GM21526 (cell line): ENCODE data around the gene MAG.

Experiments
- ATAC-seq: cut with Tn5 transposase; IDR thresholded peaks from one replicate; pipeline ENCODE4 v1.9.1; 2021; ENCODE audit warnings: moderate library complexity; ENCODE audit not compliant: unreplicated experiment, low FRiP score

The MAG gene

GRCh38 chr19:35291916-35292315 lies at the start of gene MAG:
TSS of gene MAG (plus strand) at chr19:35292161. CDS start at chr19:35295409, 3,248 bp downstream.
- ATAC-seq: no peak

DNA sequence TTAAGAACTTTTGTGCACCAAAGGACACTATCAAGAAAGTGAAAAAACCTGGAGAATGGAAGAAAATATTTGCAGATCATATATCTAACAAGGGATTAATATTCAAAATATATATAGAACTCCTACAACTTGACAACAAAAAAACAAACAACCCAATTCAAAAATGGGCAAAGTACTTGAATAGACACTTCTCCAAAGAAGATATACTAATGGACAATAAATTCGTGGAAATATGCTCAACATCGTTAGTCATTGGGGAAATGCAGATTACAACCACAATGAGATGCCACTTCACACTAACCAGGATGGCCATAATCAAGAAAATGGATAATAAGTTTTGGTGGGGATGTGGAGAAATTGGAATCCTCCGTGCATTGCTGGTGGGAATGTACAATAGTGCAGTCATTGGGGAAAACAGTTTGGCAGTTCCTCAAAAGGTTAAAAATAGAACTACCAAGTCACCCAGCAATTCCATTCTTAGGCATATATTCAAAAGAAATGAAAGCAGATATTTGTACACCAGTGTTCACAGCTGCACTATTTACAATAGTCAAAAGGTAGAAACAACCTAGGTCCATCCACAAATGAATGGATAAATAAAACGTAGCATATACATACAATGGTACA lies 45.4 kb upstream of the MAG start:
- ATAC-seq: no peak

- ATAC-seq: no peak
Observed at GRCh38 chr19:35247526-35248309, 44.2 kb upstream of the MAG start.

- peak; percentile 76 for ATAC-seq
Observed at GRCh38 chr19:35248310-35249145, 43.4 kb upstream of the MAG start, which contains the start of gene LSR. TSS of gene LSR (plus strand) at chr19:35249002. CDS start at chr19:35249023, 21 bp downstream.

GRCh38 chr19:35249146-35249847 lies 42.7 kb upstream of the MAG start:
- no peak for ATAC-seq

DNA sequence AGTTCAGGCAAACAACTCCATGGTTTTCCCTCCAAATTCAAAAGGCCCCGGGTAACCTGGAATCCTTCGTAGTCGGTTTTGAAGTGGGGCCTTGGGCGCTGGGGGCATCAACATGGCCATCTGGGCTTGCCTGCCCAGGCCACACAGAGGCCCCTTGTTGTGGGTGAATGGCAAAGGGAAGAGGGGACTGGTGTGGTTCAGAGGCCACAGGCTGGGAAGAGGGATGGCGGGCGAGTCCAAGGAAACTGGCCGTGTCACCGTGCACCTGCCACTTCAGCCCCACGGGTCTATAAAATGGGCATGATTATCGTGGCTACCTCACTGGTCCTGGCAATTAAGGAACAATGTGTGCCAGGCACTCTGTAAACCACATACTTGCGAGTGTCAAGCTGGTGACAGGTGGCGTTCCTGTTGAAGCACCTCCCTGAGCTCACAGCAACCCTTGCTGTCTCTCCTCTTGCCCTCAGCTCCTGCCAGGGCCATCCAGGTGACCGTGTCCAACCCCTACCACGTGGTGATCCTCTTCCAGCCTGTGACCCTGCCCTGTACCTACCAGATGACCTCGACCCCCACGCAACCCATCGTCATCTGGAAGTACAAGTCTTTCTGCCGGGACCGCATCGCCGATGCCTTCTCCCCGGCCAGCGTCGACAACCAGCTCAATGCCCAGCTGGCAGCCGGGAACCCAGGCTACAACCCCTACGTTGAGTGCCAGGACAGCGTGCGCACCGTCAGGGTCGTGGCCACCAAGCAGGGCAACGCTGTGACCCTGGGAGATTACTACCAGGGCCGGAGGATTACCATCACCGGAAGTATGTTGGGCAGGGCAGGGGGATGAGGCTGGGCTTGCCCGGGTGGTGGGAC lies 41.9 kb upstream of the MAG start:
- ATAC-seq: no peak

GRCh38 chr19:35251456-35251855 lies 40.5 kb upstream of the MAG start:
- ATAC-seq: no peak

- no peak for ATAC-seq
Observed at GRCh38 chr19:35253316-35254286, 38.4 kb upstream of the MAG start.

DNA sequence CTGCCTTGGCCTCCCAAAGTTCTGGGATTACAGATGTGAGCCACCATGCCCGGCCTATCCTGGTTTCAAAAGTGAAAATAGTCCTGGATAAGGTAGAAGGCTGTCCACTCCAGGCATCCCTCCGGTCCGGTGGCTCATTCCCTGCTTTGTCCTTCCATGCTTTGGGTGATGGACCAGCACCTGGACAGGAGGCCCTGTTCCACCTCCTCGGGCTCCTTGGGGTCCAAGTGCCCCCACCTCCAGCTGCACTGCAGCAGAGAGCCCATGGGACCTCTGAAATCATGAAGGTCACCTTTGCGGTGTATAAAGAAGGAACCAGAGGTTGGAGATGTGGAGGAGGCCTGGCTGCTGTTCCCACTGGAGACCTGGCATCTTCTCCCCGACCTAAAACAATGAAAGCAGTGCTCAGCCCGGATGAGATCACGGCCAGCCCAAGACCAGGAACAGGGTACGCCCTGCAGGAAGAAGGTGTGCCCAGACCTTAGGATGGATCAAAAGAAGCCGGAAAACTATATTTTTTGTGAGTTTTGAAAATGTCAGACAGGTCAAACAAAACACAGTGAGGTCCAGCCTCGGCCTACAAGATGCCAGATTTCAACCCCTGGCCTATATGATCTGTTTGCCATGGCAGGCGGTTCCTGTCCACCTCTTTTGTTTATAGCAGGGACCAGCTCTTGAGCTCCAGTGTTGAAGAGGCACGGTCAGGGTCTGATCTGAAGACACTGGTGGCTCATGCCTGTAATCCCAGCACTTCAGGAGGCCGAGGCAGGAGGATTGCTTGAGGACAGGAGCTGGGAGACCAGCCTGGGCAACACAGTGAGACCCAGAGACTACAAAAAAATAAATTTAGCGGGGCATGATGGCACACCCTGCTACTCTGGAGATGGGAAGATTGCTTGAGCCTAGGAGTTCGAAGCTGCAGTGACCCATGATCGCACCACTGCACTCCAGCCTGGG lies 37.3 kb upstream of the MAG start:
- no peak for ATAC-seq

DNA sequence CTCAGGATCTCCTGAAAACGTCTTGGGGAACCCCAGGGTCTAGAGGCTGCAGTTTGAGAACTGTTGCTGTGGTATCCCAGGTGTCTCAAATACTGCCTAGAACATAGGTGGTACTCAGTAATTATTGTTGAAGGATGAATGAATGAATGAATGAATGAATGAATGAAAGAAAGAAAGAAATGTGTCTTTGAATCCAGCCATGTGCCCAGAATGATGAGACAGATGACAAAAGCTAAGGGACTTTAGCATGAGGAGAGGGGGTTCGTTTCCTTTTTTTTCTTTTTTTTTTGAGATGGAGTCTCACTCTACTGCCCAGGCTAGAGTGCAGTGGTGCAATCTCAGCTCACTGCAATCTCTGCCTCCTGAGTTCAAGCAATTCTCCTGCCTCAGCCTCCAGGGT lies 35.4 kb upstream of the MAG start:
- ATAC-seq: no peak

DNA sequence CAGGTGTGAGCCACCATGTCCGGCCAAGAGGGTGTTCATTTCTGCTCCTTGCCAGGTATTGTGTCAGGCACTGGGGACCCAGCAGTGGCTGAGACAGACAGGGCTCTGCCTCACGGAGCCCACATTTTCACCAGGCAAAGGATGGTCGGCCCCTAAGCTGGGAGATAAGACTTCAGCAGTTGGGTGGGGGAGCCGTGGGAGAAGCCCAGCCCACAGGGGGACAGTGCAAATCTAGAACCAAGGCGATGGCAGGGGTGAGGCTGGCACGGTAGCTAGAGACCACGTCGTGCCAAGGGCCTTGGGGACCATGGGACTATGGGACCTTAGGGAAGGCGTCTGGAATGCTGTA lies 34.9 kb upstream of the MAG start:
- no peak for ATAC-seq

DNA sequence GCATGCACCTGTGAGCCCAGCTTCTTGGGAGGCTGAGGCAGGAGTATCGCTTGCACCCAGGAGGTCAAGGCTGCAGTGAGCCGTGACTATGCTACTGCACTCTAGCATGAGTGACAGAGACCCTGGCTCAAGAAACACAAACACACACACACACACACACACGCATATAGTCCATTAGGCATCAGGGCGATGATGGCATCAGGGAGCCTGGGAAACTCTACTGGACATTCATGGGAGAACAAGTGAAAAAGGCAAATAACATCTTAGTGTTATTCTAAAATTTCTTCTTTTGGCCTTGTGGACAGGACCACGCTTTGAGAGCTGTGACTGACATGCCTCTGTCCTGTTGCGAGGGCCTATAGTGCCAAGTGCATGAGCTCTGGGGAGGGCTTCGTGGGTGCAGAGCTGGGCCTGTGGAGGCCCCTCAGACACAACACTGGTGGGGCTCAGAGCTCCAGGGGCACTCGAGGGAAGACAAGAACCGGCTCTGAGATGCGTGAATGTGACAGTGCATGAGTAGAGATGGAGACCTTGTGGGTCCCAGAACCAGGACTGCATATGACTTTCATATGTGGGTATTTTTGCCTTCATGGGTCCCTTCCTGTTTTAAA lies 31.2 kb upstream of the MAG start:
- no peak for ATAC-seq

DNA sequence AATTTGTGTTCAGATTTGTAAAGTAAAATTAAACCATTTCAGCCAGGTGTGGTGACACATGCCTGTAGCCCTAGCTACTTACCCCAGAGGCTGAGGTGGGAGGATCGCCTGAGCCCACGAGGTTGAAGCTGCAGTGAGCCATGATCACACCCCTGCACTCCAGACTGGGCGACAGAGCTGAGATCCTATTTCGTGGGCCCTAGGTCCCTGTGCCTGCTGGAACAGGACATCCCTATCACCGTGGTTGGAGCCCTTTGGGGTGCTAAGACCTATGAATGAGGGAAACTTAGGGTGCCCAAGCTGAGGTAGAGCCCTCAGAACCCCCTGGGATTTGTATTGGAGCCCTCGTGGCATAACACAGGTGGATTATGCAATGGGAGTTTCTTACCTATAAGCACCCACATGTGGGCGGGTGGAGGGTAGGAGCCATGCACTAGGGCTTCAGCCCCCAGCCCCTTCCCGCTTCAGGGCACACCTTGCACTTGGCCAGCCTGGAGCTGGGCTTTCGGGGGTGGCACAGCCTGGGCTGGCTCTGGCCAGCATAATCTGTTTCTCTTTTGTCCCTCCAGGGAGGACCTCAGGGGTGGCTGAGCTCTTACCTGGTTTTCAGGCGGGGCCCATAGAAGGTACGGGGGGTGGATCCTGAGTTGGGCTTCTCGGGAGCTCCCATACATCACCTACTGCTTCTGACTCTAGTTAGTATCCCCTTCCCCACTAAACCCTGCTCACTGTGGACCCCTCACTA lies 30.4 kb upstream of the MAG start:
- ATAC-seq: no peak

DNA sequence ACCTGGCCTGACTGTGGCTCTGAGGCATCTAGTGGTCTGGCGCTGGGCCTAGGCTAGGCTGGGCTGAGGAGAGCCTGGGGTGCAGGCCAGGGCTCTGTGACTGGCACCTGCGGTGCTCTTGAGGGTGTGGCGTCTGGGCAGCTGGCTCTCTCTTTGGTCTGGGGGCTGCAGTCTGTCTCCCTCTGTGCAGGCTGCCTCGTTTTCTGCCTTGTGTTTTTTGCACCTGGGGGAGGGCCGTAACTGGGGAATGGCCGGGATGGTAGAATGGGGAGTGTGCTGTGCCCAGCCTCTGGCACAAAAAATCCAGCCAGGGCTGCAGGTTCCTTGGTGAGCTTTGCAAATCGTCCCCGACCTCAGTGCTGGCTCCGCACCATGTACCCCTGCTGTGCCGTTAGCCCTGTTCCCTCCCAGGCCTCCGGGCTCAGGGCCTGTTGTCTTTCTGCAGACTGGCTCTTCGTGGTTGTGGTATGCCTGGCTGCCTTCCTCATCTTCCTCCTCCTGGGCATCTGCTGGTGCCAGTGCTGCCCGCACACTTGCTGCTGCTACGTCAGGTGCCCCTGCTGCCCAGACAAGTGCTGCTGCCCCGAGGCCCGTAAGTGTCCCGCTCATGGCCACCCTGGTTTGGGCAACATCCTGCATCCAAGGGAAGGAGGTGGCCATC lies 29.7 kb upstream of the MAG start:
- ATAC-seq: no peak

- ATAC-seq: no peak
Observed at GRCh38 chr19:35264268-35265125, 27.5 kb upstream of the MAG start.
